Neural progenitor cell (in vitro differentiated cells): Measurements from ENCODE around the gene IQCM. TPM values are rescaled to one million over a fixed set of nuclear protein-coding genes. Genes with fewer than 3 reads are reported as not detected.
A peak's percentile ranks its signal among the peaks of the same experiment; 100 is the strongest.

ENCODE experiments used
- DNase-seq: peaks from one replicate; pipeline ENCODE4 v3.0.0-alpha.2; 2016; ENCODE audit warnings: low spot score
- H2AFZ ChIP-seq: fragments of 200-600 bp; sonication (generic); replicated peaks from 2 replicates; pipeline ENCODE4 v1.6.1; 2016; ENCODE audit warnings: antibody characterized with exemption
- H3F3A ChIP-seq: fragments of 200-600 bp; sonication (generic); 2 replicates; pipeline ENCODE4 v1.6.1; 2016; ENCODE audit warnings: antibody characterized with exemption, low read depth
- H3K27ac ChIP-seq: fragments of 200-600 bp; sonication (generic); 2 replicates; pipeline ENCODE4 v1.5.1; 2016; ENCODE audit warnings: mild to moderate bottlenecking
- H3K27me3 ChIP-seq: fragments of 200-600 bp; sonication (generic); 2 replicates; pipeline ENCODE4 v1.6.1; 2016; ENCODE audit warnings: mild to moderate bottlenecking, moderate library complexity
- H3K36me3 ChIP-seq: fragments of 200-600 bp; sonication (generic); 2 replicates; pipeline ENCODE4 v1.5.1; 2016
- H3K4me1 ChIP-seq: fragments of 200-600 bp; sonication (generic); 2 replicates; pipeline ENCODE4 v1.6.1; 2016; ENCODE audit warnings: mixed run types
- H3K4me2 ChIP-seq: fragments of 200-600 bp; sonication (generic); 2 replicates; pipeline ENCODE4 v1.6.1; 2016
- H3K4me3 ChIP-seq: fragments of 200-600 bp; sonication (generic); 2 replicates; pipeline ENCODE4 v1.5.1; 2016
- H3K79me2 ChIP-seq: fragments of 200-600 bp; sonication (generic); 2 replicates; pipeline ENCODE4 v1.6.1; 2016; ENCODE audit warnings: low read depth
- H3K9ac ChIP-seq: fragments of 200-600 bp; sonication (generic); 2 replicates; pipeline ENCODE4 v1.6.1; 2016
- H3K9me3 ChIP-seq: fragments of 200-600 bp; sonication (generic); 2 replicates; pipeline ENCODE4 v1.5.1; 2016; ENCODE audit warnings: low read depth
- H4K20me1 ChIP-seq: fragments of 200-600 bp; sonication (generic); 2 replicates; pipeline ENCODE4 v1.6.1; 2016; ENCODE audit warnings: low read depth
- H3K27ac Mint-ChIP-seq: 3 replicates; pipeline ENCODE4 v1.8.0; 2021; ENCODE audit warnings: mixed read lengths
- H3K27me3 Mint-ChIP-seq: 2 replicates; pipeline ENCODE4 v1.8.0; 2022; ENCODE audit warnings: low read depth, mild to moderate bottlenecking, inconsistent platforms, moderate library complexity, mixed read lengths; ENCODE audit not compliant: insufficient read depth
- H3K36me3 Mint-ChIP-seq: 3 replicates; pipeline ENCODE4 v1.8.0; 2021; ENCODE audit warnings: mixed read lengths
- H3K4me1 Mint-ChIP-seq: 3 replicates; pipeline ENCODE4 v1.8.0; 2021; ENCODE audit warnings: mixed read lengths
- H3K4me3 Mint-ChIP-seq: 3 replicates; pipeline ENCODE4 v1.8.0; 2021; ENCODE audit warnings: mild to moderate bottlenecking, moderate library complexity, mixed read lengths
- H3K9me3 Mint-ChIP-seq: 3 replicates; pipeline ENCODE4 v1.8.0; 2020; ENCODE audit warnings: mixed read lengths
- CTCF ChIP-seq: fragments of 200-600 bp; sonication (generic); IDR thresholded peaks from 2 replicates; pipeline ENCODE4 v1.5.1; 2017; ENCODE audit warnings: antibody characterized with exemption, mild to moderate bottlenecking
- EZH2 ChIP-seq: fragments of 200-600 bp; sonication (generic); IDR thresholded peaks from 2 replicates; pipeline ENCODE4 v1.6.1; 2017; ENCODE audit warnings: antibody characterized with exemption, mild to moderate bottlenecking, moderate library complexity
- EZH2phosphoT487 ChIP-seq: fragments of 200-600 bp; sonication (generic); IDR thresholded peaks from 2 replicates; pipeline ENCODE4 v1.6.1; 2017; ENCODE audit warnings: antibody characterized with exemption
- total RNA-seq: library from RNA; depleted of rRNA; stranded (reverse); fragments of >200 nt; gene quantifications from 2 replicates; pipeline ENCODE4 v1.2.3, GENCODE V29; 2015; ENCODE audit warnings: low replicate concordance

The IQCM gene
- total RNA-seq, 1 donor from 2014 or later = 0.26 TPM

GRCh38 chr4:149700272-149700671, 115.4 kb downstream of the IQCM start:
- Histone ChIP-seq H4K20me1 (no peaks in the 10 kb centered on the region), H2AFZ (no peak overlapping the region), H3K4me3 (no peak overlapping the region), H3K79me2 (no peaks in the 10 kb centered on the region), H3F3A (no peaks in the 10 kb centered on the region), H3K9me3 (no peaks in the 10 kb centered on the region), H3K4me2 (no peak overlapping the region), H3K9ac (no peak overlapping the region), H3K4me1 (no peaks in the 10 kb centered on the region), H3K36me3 (no peaks in the 10 kb centered on the region), H3K27ac (no peak overlapping the region), H3K27me3 (no peaks in the 10 kb centered on the region)
- no peaks in the 10 kb centered on the region for H3K4me1 Mint-ChIP-seq
- no peak overlapping the region for H3K27ac Mint-ChIP-seq
- no peak overlapping the region for H3K4me3 Mint-ChIP-seq
- no peaks in the 10 kb centered on the region for H3K9me3 Mint-ChIP-seq
- no peak for TF ChIP-seq EZH2phosphoT487
- TF ChIP-seq EZH2 = no peak
- no peak for TF ChIP-seq CTCF
- H3K36me3 Mint-ChIP-seq = no peaks in the 10 kb centered on the region
- DNase-seq = peak; percentile 2
- H3K27me3 Mint-ChIP-seq = no peaks in the 10 kb centered on the region

- TF ChIP-seq EZH2phosphoT487 = no peak
- no peak for TF ChIP-seq EZH2
- no peak for TF ChIP-seq CTCF
- no peaks in the 10 kb centered on the region for H4K20me1 ChIP-seq
- H3K27me3 Mint-ChIP-seq = no peaks in the 10 kb centered on the region
- H3K27me3 ChIP-seq = no peaks in the 10 kb centered on the region
- no peaks in the 10 kb centered on the region for H3F3A ChIP-seq
- H3K36me3 Mint-ChIP-seq = no peaks in the 10 kb centered on the region
- no peaks in the 10 kb centered on the region for H3K36me3 ChIP-seq
- no peaks in the 10 kb centered on the region for H3K9me3 Mint-ChIP-seq
- H3K9me3 ChIP-seq = no peaks in the 10 kb centered on the region
- no peaks in the 10 kb centered on the region for H3K4me1 Mint-ChIP-seq
- no peak overlapping the region for H3K27ac Mint-ChIP-seq
- H3K79me2 ChIP-seq = no peaks in the 10 kb centered on the region
- H3K9ac ChIP-seq = no peak overlapping the region
- H3K4me1 ChIP-seq = no peaks in the 10 kb centered on the region
- no peak overlapping the region for H2AFZ ChIP-seq
- H3K4me3 ChIP-seq = no peak overlapping the region
- H3K27ac ChIP-seq = no peak overlapping the region
- no peak for DNase-seq
- H3K4me2 ChIP-seq = no peak overlapping the region
- no peak overlapping the region for H3K4me3 Mint-ChIP-seq
Observed at GRCh38 chr4:149699642-149700041, 116.0 kb downstream of the IQCM start.

- no peak overlapping the region for H3K4me2 ChIP-seq
- no peak for DNase-seq
- H3K9me3 Mint-ChIP-seq = no peaks in the 10 kb centered on the region
- TF ChIP-seq CTCF = peak; percentile 49
- TF ChIP-seq EZH2phosphoT487 = no peak
- H3K9me3 ChIP-seq = no peaks in the 10 kb centered on the region
- H3F3A ChIP-seq = no peaks in the 10 kb centered on the region
- H3K36me3 ChIP-seq = no peaks in the 10 kb centered on the region
- H3K27me3 Mint-ChIP-seq = no peaks in the 10 kb centered on the region
- no peak overlapping the region for H3K4me3 Mint-ChIP-seq
- H3K4me1 ChIP-seq = no peaks in the 10 kb centered on the region
- H3K4me1 Mint-ChIP-seq = no peaks in the 10 kb centered on the region
- no peak overlapping the region for H3K9ac ChIP-seq
- no peaks in the 10 kb centered on the region for H3K79me2 ChIP-seq
- H4K20me1 ChIP-seq = no peaks in the 10 kb centered on the region
- H3K27me3 ChIP-seq = no peaks in the 10 kb centered on the region
- H2AFZ ChIP-seq = no peak overlapping the region
- no peak overlapping the region for H3K4me3 ChIP-seq
- no peaks in the 10 kb centered on the region for H3K36me3 Mint-ChIP-seq
- H3K27ac ChIP-seq = no peak overlapping the region
- H3K27ac Mint-ChIP-seq = no peak overlapping the region
Observed at GRCh38 chr4:149690726-149691125, 124.9 kb downstream of the IQCM start.

GRCh38 chr4:149684516-149684915, 131.1 kb downstream of the IQCM start:
- no peaks in the 10 kb centered on the region for H3K36me3 ChIP-seq

More at GRCh38 chr4:149684516-149684915, 131.1 kb downstream of the IQCM start:
- Histone ChIP-seq H3K27me3 (no peaks in the 10 kb centered on the region), H4K20me1 (no peaks in the 10 kb centered on the region), H3K79me2 (no peaks in the 10 kb centered on the region), H3F3A (no peaks in the 10 kb centered on the region), H3K27ac (no peak overlapping the region), H3K4me1 (no peaks in the 10 kb centered on the region), H3K4me2 (no peak overlapping the region), H3K4me3 (no peak overlapping the region), H3K9ac (no peak overlapping the region), H3K9me3 (no peaks in the 10 kb centered on the region), H2AFZ (no peak overlapping the region)
- no peak for TF ChIP-seq EZH2phosphoT487
- no peak for TF ChIP-seq CTCF
- no peak for TF ChIP-seq EZH2
- no peaks in the 10 kb centered on the region for H3K4me1 Mint-ChIP-seq
- H3K36me3 Mint-ChIP-seq = no peaks in the 10 kb centered on the region
- H3K27me3 Mint-ChIP-seq = no peaks in the 10 kb centered on the region
- H3K27ac Mint-ChIP-seq = no peak overlapping the region
- DNase-seq = no peak
- no peaks in the 10 kb centered on the region for H3K9me3 Mint-ChIP-seq
- H3K4me3 Mint-ChIP-seq = no peak overlapping the region
